GM18520 (cell line): ENCODE data around the gene FAM89B.
"Not testable (repeated sequence)": the region's sequence is repeated elsewhere in the genome, so short reads cannot be mapped to it uniquely, and the experiment has no call there.

Source experiments
- ATAC-seq: cut with Tn5 transposase; IDR thresholded peaks from one replicate; pipeline ENCODE4 v1.9.1; 2021; ENCODE audit not compliant: unreplicated experiment

Gene FAM89B

GRCh38 chr11:65556470-65557279, 15.7 kb upstream of the FAM89B start:
- ATAC-seq, result no peak

DNA sequence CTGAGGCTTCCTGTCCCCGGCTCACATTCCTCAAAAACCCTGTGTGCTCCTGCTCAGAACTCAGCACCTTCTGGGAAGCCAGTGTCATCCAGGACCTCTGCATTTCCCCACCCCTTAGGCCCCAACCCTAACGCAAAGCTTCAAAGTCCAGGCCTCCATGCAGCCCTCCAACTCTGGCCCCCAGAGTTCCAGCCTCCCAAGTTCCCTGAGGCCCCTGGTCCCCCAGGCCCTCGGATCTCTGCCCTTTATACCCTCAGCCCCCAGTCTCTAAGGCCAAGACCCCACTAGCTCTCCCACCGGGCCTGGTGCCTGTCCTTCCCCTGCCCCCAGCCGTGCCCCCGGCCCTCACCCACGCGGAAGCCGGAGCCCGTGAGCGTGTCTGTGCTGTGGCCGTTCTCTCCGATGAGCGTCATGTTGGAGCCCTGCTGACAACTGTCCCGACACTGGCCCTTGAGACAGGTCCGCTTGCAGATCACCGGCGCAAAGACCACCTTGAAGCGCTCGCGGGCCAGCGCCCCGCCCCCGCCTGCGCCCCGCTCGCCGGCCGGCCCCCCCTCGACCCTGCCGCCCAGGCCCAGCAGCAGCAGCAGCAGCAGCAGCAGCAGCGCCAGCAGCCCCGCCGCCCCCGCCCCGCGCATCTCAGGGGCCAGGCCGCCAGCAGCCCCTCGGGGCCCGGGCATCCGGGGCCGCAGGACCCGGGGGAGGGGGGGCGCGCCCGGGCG, 14.9 kb upstream of the FAM89B start:
- no peak for ATAC-seq

DNA sequence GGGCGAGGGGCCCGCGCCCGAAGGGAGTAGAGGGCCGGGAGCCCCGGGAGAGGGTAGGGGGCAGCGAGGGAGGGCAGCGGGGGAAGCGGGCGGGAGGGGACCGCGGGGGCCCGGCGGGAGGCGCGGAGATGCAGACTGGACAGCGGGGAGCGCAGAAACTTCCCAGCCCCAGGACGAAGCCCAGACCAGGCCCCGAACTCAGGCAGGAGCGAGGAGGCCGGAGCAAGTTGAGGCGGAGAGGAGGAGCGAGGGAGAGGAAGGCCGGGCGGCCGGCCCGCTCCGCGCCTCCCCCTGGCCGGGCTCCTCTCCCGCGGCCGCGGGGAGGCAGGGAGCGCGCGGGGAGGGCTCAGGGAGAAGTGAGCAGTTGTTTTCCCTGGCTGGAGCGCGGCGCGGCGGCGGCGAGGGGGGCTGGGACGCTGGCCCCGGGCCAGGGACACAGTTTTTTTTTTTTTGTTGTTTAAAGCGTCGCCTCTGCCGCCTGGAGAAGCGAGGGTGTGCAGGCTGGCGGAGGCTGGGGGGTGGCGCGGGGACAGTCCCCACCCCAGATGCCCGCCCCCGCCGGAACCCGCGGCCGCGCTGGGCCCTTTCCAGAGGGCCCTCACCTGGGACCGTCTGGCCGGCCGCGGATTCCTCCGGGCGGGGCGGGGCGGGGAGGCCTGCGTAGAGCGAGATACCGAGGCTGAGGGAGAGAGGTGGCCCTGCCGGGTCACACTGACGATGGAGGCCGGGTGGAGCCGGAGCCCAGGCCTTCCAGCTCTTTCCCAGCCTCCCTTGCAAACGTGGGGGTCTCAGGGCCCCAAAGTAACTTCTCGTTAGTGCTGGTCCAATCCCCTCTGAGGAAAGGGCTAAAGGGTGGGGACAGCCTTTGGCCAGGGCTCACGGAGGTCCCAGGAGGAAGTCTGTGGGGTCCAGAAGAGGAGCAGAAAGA, 14.1 kb upstream of the FAM89B start, which contains the start of gene LTBP3:
Gene LTBP3, minus strand, starts transcription at position 358 of the 928 bp plus-strand sequence. CDS start 400 bp downstream, outside the sequence.
- no peak for ATAC-seq

- no peak for ATAC-seq
Measured at GRCh38 chr11:65558930-65559509, 13.3 kb upstream of the FAM89B start.

DNA sequence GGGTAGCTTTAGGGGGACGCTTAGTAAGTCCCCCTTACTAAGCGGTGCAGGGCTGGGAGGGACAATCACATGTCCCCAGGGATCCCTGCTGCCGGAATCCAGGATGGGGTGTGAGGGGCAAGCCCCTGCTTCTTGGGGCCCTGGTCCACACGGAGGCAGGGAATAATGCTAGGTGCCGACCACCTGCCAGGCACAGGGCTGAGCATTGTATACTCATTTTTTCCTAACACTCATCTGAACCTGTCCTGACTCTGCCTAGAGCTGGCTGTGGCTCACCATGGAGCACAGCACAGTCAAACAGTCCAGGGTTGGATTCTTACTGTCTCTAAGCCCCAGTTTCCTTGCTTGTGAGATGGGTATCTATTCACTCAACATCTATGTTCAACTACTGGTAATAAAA, 12.8 kb upstream of the FAM89B start:
- no peak for ATAC-seq

DNA sequence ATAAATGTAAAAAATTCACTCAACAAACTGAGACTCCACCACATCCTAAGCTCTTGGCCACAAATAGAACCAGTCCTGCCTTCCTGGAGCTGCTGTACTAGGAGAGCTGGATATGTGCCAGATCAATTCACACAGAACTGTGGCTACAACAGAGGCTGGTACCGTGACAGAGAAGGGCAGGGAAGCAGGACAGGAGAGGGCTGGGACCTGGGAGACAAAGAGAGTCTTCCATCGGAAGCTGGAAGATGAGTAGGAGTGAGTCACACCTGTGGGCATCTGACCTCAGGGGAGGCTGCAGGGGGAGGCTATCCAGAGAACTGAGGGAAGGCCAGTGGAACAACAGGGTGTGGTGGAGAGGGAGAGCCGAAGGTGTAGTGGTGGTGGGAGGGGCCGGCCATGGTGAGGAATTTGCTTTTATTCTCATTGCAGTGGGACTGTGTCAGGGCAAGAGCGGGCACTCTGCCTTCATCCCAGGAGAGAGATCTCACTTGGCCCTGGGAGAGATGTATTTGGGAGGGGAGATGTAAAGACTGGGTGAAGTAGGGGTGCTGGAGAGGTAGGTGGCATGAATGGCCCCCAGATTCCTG, 12.3 kb upstream of the FAM89B start:
- ATAC-seq, result no peak

DNA sequence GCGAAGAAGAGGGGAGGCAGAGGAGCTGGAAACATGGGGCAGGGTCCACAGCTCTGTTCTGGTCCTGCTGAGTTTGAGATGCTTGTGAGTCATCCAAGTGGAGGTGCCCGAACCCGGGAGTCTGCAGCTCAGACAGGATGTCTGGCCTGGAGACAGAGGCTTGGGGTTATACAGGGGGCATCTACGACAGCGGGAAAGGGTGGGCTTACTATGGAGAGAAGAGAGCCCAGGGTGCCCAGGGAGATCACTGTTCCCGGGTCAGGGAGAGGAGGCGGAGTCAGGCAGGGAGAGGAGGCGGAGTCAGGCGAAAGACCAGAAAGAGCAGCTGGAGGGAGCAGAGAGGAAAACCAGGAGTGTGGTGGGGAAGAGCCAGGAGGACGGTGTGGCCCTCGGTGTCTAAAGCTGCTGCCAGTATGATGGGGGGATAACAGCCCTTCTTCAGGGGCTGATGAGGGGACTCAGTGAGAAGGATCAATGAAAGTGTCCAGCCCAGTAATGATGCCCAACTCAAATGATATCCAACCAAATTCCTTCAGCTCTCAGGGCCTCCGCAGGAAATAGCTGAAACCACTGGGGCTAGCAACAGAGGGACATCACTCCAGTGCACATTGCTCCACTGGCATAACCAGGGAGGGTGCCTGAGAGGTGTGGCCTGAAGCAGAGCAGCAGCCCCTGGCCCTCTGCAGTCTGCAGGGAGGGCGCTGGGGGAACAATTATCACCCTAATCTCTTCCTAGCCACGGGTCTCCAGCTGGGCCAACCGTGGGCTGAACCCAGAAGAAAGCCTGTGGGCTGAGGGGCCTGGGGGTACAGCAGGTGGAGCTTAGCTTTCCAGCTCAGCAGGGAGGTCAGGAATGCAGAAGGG, 11.6 kb upstream of the FAM89B start:
- no peak for ATAC-seq

- ATAC-seq, result no peak
Measured at GRCh38 chr11:65562020-65562419, 10.3 kb upstream of the FAM89B start.

DNA sequence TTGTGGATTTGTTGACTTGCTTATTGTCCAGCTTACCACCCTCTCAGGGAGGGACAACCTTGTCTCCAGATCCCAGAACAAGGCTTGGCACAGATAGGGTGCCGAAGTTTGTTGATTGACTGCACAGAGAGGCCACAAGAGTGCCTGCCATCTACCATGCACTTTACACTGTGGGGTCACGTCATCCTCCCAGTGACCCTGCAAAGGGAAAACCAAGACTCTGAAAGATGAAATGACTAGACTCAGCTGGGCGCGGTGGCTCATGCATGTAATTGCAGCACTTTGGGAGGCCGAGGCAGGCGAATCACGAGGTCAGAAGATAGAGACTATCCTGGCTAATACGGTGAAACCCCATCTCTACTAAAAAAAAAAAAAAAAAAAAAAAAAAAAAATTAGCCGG, 9.6 kb upstream of the FAM89B start:
- ATAC-seq, result no peak

- ATAC-seq, result no peak
Measured at GRCh38 chr11:65563601-65564000, 8.7 kb upstream of the FAM89B start.

DNA sequence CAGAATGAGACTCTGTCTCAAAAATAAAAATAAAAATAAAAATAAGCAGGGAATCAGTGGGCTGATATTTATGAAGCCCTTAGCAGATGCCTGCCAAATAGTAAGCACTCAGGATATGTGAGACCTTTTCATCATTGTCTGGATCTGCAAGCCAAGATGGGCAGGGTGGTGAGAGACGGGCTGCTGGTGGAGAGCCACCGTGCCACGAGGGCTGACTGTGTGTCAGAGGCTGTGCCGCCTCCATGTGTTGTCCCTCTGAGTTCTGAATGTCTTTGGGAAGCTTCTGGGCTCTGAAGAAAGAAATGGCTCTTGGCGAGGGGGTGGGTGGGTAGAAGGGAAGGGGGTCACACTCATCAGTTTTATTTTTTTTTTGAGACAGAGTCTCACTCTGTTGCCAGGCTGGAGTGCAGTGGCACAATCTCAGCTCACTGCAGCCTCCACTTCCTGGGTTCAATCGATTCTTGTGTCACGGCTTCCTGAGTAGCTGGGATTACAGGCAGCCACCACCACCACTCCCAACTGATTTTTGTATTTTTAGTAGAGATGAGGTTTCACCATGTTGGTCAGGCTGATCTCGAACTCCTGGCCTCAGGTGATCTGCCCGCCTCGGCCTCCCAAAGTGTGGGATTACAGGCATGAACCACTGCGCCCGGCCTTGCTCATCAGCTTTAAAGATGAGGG, 7.3 kb upstream of the FAM89B start:
- ATAC-seq, result not testable (repeated sequence)

- ATAC-seq, result no peak
Measured at GRCh38 chr11:65565624-65566453, 6.5 kb upstream of the FAM89B start.

- ATAC-seq, result no peak
Measured at GRCh38 chr11:65569164-65569972, 3.0 kb upstream of the FAM89B start.

GRCh38 chr11:65569973-65570918, 2.1 kb upstream of the FAM89B start, which contains the start of gene ZNRD2:
ZNRD2 (plus strand) TSS chr11:65570477; CDS start chr11:65570492, 15 bp downstream.
- ATAC-seq, result peak; percentile 57

DNA sequence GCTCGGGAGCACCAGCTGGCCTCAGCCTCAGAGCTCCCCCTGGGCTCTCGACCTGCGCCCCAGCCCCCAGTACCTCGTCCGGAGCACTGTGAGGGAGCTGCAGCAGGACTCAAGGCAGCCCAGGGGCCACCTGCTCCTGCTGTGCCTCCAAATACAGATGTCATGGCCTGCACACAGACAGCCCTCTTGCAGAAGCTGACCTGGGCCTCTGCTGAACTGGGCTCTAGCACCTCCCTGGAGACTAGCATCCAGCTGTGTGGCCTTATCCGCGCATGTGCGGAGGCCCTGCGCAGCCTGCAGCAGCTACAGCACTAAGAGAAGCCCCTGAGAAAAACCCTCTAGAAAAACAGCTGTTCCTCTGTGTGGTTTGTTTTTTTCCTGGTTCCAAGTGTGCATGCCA, 918 bp upstream of the FAM89B start:
- no peak for ATAC-seq

DNA sequence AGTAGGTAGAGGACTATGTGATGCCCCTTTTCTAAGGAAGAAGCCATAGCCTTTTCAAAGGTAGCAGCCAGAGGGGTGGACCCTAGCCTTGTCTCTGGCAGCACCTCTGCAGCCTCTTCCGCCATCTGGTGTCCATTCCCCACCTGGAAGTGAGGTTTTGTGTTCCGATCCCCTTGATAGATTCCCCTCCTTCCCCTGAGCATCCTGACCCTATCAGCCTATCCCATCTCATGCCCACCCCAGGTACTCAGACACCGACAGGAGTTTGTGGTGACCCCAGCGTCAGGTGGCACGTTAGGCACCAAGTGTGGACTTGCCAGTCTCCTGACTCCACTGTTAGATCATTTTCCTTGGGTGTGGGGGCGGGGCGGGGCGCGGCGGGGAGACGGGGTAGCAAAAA, 398 bp upstream of the FAM89B start:
- no peak for ATAC-seq
